Right cardiac atrium (tissue), 5 donors: ENCODE measurements around the gene MCCC1. TPM values are rescaled to one million over a fixed set of nuclear protein-coding genes. Genes with fewer than 3 reads are reported as not detected.
A peak's percentile ranks its signal among the peaks of the same experiment; 100 is the strongest.
"Not testable (repeated sequence)": the region's sequence is repeated elsewhere in the genome, so short reads cannot be mapped to it uniquely, and the experiment has no call there.

Source experiments
- ATAC-seq, 2 donors: fragments of 200-7000 bp; cut with Tn5 transposase; one replicate each; pipeline versions ENCODE4 v1.8.0 to v1.9.1; 2020; ENCODE audit warnings: moderate library complexity in 2 of 2, mild to moderate bottlenecking in 1 of 2
- DNase-seq, 3 donors: peaks; one replicate each; pipeline ENCODE4 v3.0.0-alpha.2; 2020
- H3K27ac ChIP-seq: one replicate; pipeline ENCODE4 v1.5.1; 2013; ENCODE audit warnings: mild to moderate bottlenecking, low read length, control low read depth, moderate library complexity
- H3K27me3 ChIP-seq: one replicate; pipeline ENCODE4 v1.6.1; 2013; ENCODE audit not compliant: control insufficient read depth, insufficient read depth
- H3K4me1 ChIP-seq: one replicate; pipeline ENCODE4 v1.6.1; 2013; ENCODE audit warnings: low read length; ENCODE audit not compliant: control insufficient read depth, insufficient read depth
- H3K4me3 ChIP-seq: one replicate; pipeline ENCODE4 v1.5.1; 2013; ENCODE audit warnings: low read length, control low read depth
- H3K9me3 ChIP-seq: one replicate; pipeline ENCODE4 v1.6.1; 2013; ENCODE audit warnings: low read length; ENCODE audit not compliant: control insufficient read depth
- WGBS: extraction: QIAGEN DNeasy Blood & Tissue Kit; methylation state at CpG from one replicate; pipeline ENCODE4 v1.1.7; 2013; 5-methylcytosine and 5-hydroxymethylcytosine counted together
- intact Hi-C, 4 donors: fragments of 100-400 bp; cut with DNase I; formaldehyde crosslinking; loops; one replicate each; pipeline versions ENCODE4 v1.11.0 to v1.14.0; 2022 to 2023
- polyA plus RNA-seq: library from polyadenylated mRNA; stranded (reverse); fragments of 200-250 nt; gene quantifications from one replicate; pipeline ENCODE4 v1.2.3, GENCODE V29; 2013
- total RNA-seq, 4 donors: library from RNA; stranded (reverse); fragmentation: NEBNext Ultra II Directional; extraction: Animal tissue kit (Norgen Biotek cat#: 25700); gene quantifications; one replicate each; pipeline ENCODE4 v1.2.1, GENCODE V29; 2021
- donor health status: healthy with polysubstance abuse.
- donor health status: DM: no; HTN: yes; CAD: no.
- donor health status: DM: no; HTN: no; CAD: no.
- donor health status: DM: no; HTN: yes; CAD: no; lungs with severe emphysema.
- donor health status: DM: yes; HTN: yes; CAD: no.

The MCCC1 gene
- total and polyA plus RNA-seq, 5 donors, result 24.7 to 42.7 (median 29.7) TPM

GRCh38 chr3:183122257-183122932 is 23.1 kb upstream of the MCCC1 start:
- H3K4me3 ChIP-seq, result no peak overlapping the region
- intact Hi-C loops, result loop anchor here in 3 of 4 donors (5.0 kb wide), 2 partner anchors 260 to 265 kb away; no protein-coding TSS in a partner anchor
- peak in 1 of 2 donors; percentile 61 for ATAC-seq

DNA sequence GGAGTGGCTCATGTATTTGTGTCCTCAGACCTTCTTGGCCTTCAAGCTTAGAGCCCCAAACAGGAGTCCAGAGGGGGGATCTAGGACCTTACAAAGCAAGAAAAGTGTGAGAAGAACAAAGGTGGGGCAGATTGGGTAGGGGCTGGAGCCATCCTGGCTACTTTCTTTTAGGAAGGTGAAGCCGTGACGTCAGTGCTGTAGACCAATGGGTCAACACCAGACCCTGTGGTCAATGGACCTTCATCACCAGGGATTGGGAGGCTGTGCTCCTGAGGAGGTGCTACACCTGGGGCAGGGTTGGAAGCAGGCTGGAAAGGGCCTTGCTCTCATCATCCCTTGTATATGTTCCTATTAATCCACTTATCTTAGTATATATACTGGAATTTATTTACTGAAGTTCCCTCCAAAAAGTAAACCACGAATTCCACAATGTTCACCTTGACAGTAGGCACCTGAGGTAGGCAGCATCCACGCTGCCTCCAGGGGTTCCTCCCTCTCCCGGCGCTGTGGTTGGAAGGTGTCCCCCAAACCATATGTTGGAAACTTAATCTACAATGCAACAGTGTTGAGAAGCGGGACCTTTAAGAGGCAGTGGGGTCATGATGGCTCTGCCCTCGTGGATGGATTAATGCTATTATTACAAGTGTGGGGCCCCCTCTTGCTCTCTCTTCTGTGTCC is 21.4 kb upstream of the MCCC1 start:
- no peak for DNase-seq
- 67% methylated on average over 8 of the region's 8 CpGs for WGBS

More at GRCh38 chr3:183122257-183122932, 23.1 kb upstream of the MCCC1 start:
- Histone ChIP-seq H3K4me1 (no peaks in the 10 kb centered on the region), H3K27me3 (no peaks in the 10 kb centered on the region), H3K27ac (no peak overlapping the region), H3K9me3 (no peaks in the 10 kb centered on the region)
- DNase-seq, result no peak
- WGBS, result 24% methylated on average over 2 of the region's 2 CpGs

GRCh38 chr3:183117056-183117455 is 17.8 kb upstream of the MCCC1 start:
- WGBS, result 72% methylated on average over 4 of the region's 4 CpGs
- Histone ChIP-seq H3K27ac (no peak overlapping the region), H3K4me3 (no peak overlapping the region), H3K27me3 (peaks cover 3% of the 10 kb centered on the region), H3K9me3 (no peaks in the 10 kb centered on the region), H3K4me1 (no peaks in the 10 kb centered on the region)
- DNase-seq (no peak), ATAC-seq (no peak)
- intact Hi-C loops, result loop anchor here in 1 of 4 donors (2.0 kb wide), 1 partner anchor 268 kb away; no protein-coding TSS in a partner anchor

More for the DNA sequence above, 21.4 kb upstream of the MCCC1 start:
- no peak for ATAC-seq
- no peaks in the 10 kb centered on the region for H3K4me1 ChIP-seq
- H3K4me3 ChIP-seq, result no peak overlapping the region
- H3K9me3 ChIP-seq, result no peaks in the 10 kb centered on the region
- intact Hi-C loops, result loop anchor here in 3 of 4 donors (5.0 kb wide), 2 partner anchors 262 to 267 kb away; no protein-coding TSS in a partner anchor
- peaks cover 3% of the 10 kb centered on the region for H3K27me3 ChIP-seq
- no peak overlapping the region for H3K27ac ChIP-seq

DNA sequence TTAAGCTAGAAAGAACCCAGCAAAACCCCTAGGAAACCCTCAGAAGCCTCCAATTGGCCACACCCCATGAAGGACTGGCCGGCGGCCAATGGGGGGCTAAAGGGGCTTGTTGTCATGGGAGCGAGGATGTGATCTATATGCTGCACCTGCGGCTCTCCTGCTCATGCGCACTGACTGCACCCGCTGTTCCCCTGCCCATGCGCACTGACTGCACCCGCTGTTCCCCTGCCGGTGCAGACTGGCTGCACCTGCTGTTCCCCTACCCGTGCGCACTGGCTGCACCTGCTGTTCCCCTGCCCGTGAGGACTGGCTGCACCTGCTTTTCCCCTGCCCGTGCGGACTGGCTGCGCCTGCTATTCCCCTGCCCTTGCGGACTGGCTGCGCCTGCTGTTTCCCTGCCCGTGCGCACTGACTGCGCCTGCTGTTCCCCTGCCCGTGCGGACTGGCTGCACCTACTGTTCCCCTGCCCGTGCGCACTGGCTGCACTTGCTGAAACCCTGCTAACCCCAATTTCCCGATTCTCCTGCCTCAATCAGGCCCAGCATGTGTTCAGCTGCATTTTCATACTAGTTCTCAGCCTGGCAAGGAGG is 16.8 kb upstream of the MCCC1 start:
- Histone ChIP-seq H3K27ac (no peak overlapping the region), H3K4me3 (no peak overlapping the region), H3K9me3 (no peaks in the 10 kb centered on the region), H3K27me3 (peaks cover 3% of the 10 kb centered on the region), H3K4me1 (no peaks in the 10 kb centered on the region)
- intact Hi-C loops, result loop anchor here in 1 of 4 donors (2.0 kb wide), 1 partner anchor 269 kb away; no protein-coding TSS in a partner anchor
- 4% methylated on average over 25 of the region's 25 CpGs for WGBS
- no peak for DNase-seq
- peak in 1 of 2 donors; percentile 21 for ATAC-seq

DNA sequence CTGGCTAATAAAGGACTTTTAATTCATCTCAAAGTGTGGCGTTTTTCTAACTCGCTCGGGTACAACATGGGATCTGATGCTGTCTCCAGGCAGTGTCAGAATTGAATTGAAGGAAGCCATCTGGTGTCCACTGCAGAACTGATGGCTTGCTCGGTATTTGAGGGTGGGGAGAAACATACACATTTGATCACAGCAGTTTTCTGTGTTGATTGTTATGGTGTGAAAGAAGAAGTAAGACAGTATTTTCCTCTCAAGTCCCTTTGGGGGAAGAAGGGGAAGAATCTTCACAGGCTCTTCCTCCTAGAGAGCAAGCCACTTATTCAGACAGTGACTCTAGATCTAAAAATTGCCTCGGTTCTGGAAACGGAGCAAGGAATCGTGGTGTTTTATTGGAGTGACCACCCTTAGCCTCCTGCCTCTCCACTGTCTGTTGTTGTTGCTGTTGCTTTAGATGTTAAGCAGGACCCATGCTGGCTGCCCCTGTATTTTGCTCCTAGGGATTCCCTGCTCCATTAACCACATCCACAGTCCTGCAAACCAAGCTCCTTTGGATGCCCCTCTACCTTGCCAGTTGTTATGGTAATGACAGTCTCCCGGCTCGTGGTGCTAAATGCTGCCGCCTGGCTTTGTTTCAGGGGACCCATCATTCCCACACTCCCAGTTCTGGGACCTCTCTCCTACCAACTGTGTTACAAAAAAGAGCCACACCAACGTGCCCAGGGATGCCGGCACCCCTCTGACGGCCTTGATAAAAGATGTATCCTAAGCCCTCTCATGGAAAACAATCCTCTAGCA is 15.3 kb upstream of the MCCC1 start:
- no peak overlapping the region for H3K27ac ChIP-seq

GRCh38 chr3:183109847-183110246 is 10.6 kb upstream of the MCCC1 start:
- H3K27ac ChIP-seq, H3K27me3 ChIP-seq, H3K4me1 ChIP-seq, DNase-seq, intact Hi-C loops, H3K4me3 ChIP-seq, ATAC-seq, H3K9me3 ChIP-seq: not testable (repeated sequence)
- WGBS, result 88% methylated on average over 1 of the region's 1 CpG

More for the DNA sequence above, 15.3 kb upstream of the MCCC1 start:
- DNase-seq (no peak), ATAC-seq (no peak)
- 25% methylated on average over 13 of the region's 13 CpGs for WGBS
- Histone ChIP-seq H3K4me1 (no peaks in the 10 kb centered on the region), H3K27me3 (peaks cover 3% of the 10 kb centered on the region), H3K9me3 (no peaks in the 10 kb centered on the region), H3K4me3 (no peak overlapping the region)
- intact Hi-C loops, result no loop called here

- no peak overlapping the region for H3K4me3 ChIP-seq
- intact Hi-C loops, result no loop called here
- 71% methylated on average over 4 of the region's 4 CpGs for WGBS
- H3K27ac ChIP-seq, result no peak overlapping the region
- no peaks in the 10 kb centered on the region for H3K9me3 ChIP-seq
- no peak for DNase-seq
- no peak for ATAC-seq
- H3K27me3 ChIP-seq, result no peaks in the 10 kb centered on the region
- no peaks in the 10 kb centered on the region for H3K4me1 ChIP-seq
Observed at GRCh38 chr3:183108470-183108869, 9.2 kb upstream of the MCCC1 start.

DNA sequence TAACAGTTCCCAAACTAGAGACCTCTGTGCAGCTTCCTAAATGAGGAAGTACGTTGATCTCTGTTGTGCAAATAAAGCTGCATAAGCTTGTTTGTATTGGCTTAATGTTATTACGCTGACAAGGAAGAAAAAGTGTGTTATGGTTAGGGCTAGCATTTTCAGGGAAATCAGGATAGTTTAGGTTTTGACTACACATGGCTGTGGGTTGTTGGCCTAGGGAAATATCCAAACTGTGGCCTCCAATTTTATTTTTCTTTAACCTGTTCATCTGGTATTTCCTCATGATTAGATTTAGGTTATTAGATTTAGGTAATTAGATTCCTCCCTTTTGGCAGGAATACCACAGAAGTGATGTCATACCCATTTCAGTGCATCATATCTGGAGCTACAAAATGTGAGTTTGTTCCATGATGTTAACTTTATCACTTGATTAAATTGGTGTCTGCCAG is 8.7 kb upstream of the MCCC1 start:
- DNase-seq (no peak), ATAC-seq (peak in 1 of 2 donors; percentile 36)
- Histone ChIP-seq H3K27me3 (no peaks in the 10 kb centered on the region), H3K27ac (no peak overlapping the region), H3K4me1 (no peaks in the 10 kb centered on the region), H3K9me3 (no peaks in the 10 kb centered on the region), H3K4me3 (no peak overlapping the region)
- 25% methylated on average over 2 of the region's 2 CpGs for WGBS
- intact Hi-C loops, result no loop called here

GRCh38 chr3:183107372-183107771 is 8.1 kb upstream of the MCCC1 start:
- H3K4me3 ChIP-seq, DNase-seq, H3K27ac ChIP-seq, ATAC-seq, H3K4me1 ChIP-seq, H3K9me3 ChIP-seq, intact Hi-C loops, H3K27me3 ChIP-seq: not testable (repeated sequence)
- 87% methylated on average over 4 of the region's 4 CpGs for WGBS

- H3K4me1 ChIP-seq, result no peaks in the 10 kb centered on the region
- no peaks in the 10 kb centered on the region for H3K27me3 ChIP-seq
- no peaks in the 10 kb centered on the region for H3K9me3 ChIP-seq
- intact Hi-C loops, result no loop called here
- ATAC-seq (no peak), DNase-seq (no peak)
- no peak overlapping the region for H3K27ac ChIP-seq
- no peak overlapping the region for H3K4me3 ChIP-seq
- 56% methylated on average over 6 of the region's 6 CpGs for WGBS
Observed at GRCh38 chr3:183106635-183107034, 7.3 kb upstream of the MCCC1 start.
